Esophagus (tissue), 2 donors: ENCODE measurements around the gene CHIT1. TPM values are rescaled to one million over a fixed set of nuclear protein-coding genes. Genes with fewer than 3 reads are reported as not detected.

ENCODE experiments used
- H3K27ac ChIP-seq, 2 donors: one replicate each; pipeline ENCODE4 v1.5.1; 2013; ENCODE audit warnings: low read depth in 2 of 2, mild to moderate bottlenecking in 2 of 2, inconsistent platforms in 1 of 2, low read length in 1 of 2, moderate library complexity in 1 of 2
- H3K27me3 ChIP-seq, 2 donors: one replicate each; pipeline ENCODE4 v1.6.1; 2013; ENCODE audit warnings: low read length in 2 of 2, control low read depth in 1 of 2, mild to moderate bottlenecking in 1 of 2; ENCODE audit not compliant: insufficient read depth in 2 of 2, control insufficient read depth in 1 of 2
- H3K36me3 ChIP-seq, 2 donors: one replicate each; pipeline ENCODE4 v1.6.1; 2013; ENCODE audit warnings: low read length in 1 of 2; ENCODE audit not compliant: control insufficient read depth in 2 of 2, insufficient read depth in 2 of 2
- H3K4me1 ChIP-seq, 2 donors: one replicate each; pipeline ENCODE4 v1.6.1; 2013; ENCODE audit warnings: low read length in 1 of 2; ENCODE audit not compliant: control insufficient read depth in 2 of 2, insufficient read depth in 2 of 2
- H3K4me3 ChIP-seq, 2 donors: one replicate each; pipeline ENCODE4 v1.5.1; 2013; ENCODE audit warnings: low read length in 2 of 2, mild to moderate bottlenecking in 2 of 2, low read depth in 1 of 2, moderate library complexity in 1 of 2
- H3K9me3 ChIP-seq, 2 donors: one replicate each; pipeline ENCODE4 v1.6.1; 2013; ENCODE audit warnings: mild to moderate bottlenecking in 2 of 2, low read depth in 1 of 2, low read length in 1 of 2, moderate library complexity in 1 of 2; ENCODE audit not compliant: control insufficient read depth in 2 of 2, insufficient read depth in 1 of 2
- WGBS, 2 donors: extraction: QIAGEN DNeasy Blood & Tissue Kit; methylation state at CpG; one replicate each; pipeline ENCODE4 v1.1.7; 2013; 5-methylcytosine and 5-hydroxymethylcytosine counted together
- polyA plus RNA-seq, 2 donors: library from polyadenylated mRNA; stranded (reverse); fragments of 200-250 nt; gene quantifications; one replicate each; pipeline ENCODE4 v1.2.3, GENCODE V29; 2013
- donor health status: healthy with polysubstance abuse.
- donor health status: Bipolar disorder and iron deficiency.

The CHIT1 gene
- polyA plus RNA-seq, 2 donors: 0.01 TPM; not detected in 1

DNA sequence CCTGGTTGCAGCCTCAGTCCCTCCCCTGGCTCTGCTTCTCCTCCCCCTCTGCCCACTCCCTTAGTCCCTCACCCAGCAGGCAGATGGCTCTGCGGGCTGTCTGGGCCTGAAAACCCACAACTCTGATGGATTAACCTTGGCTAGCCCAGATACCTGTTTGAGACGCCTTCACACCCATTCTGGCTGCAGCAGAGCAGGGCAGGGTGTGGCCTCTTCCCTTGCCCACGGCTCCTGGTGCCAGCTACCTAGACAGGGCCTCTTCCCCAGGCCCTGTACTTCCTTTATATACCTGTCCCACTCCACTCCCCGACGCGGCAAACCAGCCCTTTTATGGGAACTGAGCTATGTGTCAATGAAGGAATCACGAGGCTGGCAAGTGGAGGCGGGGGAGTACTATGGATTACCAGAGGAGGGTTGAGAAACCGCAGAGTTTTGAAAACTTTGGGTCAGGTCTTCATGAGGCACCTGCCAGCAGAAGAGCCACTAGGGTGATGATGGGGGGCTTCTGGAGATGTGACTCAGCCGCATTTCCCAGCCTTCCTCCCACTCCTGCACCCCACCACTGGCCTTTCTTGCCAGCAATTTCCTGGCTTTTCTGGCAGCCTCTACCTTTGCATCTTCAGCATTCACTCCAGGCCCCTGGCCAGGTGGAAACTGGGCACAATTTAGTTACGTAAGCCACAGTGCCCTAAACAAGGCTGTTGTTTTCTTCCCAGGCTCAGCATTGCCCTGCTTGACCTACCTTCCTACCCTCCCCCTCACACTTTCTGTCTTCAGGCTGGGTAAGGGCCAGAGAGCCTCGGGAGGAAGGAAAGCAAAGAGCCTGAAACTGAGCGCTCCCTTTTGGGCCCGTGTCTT lies 42.8 kb downstream of the CHIT1 start, which contains the start of gene CHI3L1:
CHI3L1 (minus strand) TSS at position 259 of the 858 bp plus-strand sequence; CDS start at position 178, 81 bp downstream.
- no peak within 1 kb of the TSS for H3K4me3 ChIP-seq

DNA sequence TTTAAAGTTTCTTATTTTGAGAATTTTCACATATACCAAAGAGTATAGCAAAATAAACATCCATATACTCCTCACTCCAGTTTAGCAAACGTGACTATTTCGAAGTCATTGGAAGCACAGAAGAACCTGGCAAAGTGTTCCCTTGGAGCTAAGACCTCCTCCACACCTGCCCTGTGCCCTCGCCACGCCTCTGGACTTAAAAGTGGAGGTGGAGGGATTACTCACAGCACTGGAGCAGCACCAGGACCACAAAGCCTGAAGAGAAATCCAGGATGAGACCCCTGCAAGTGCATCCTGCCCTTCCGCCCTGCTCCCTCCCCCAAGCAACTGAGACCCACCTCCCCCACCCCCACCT lies 43.4 kb downstream of the CHIT1 start:
- Histone ChIP-seq H3K27ac (peak overlapping the region; percentile 52 to 90), H3K9me3 (no peaks in the 10 kb centered on the region), H3K4me3 (no peak overlapping the region), H3K36me3 (no peaks in the 10 kb centered on the region), H3K4me1 (peaks cover 3 to 13% of the 10 kb centered on the region in 2 donors), H3K27me3 (no peaks in the 10 kb centered on the region)
- 55 to 63% methylated on average over 5 of the region's 5 CpGs for WGBS, 2 donors

More for the DNA sequence above, 42.8 kb downstream of the CHIT1 start, which contains the start of gene CHI3L1:
- Histone ChIP-seq H3K4me1 (peaks cover 3 to 13% of the 10 kb centered on the region in 2 donors), H3K27ac (peak within 1 kb of the TSS; percentile 52 to 90), H3K9me3 (no peaks in the 10 kb centered on the region), H3K36me3 (no peaks in the 10 kb centered on the region), H3K27me3 (no peaks in the 10 kb centered on the region)
- 31 to 34% methylated on average over 14 of the region's 14 CpGs for WGBS, 2 donors

DNA sequence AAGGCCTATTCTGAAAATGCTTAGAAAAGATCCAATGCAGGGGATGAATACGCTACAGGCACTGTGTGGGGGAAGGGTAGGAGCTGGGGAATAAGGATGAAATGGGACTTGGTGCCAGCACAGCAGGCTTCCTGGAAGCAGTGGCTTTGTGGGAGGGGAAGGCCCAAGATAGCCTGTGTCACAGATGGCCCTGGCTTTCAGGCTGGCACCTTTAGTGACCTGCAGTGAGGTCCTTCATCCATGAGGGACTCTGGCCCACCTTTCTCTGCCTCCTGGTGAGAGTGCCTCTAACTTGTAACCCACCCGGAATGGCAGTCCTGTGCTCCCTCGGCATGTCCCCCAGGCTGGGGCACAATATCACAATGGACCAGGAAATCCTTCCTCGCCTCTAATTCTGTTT lies 43.9 kb downstream of the CHIT1 start:
- H3K4me1 ChIP-seq: peaks cover 3 to 13% of the 10 kb centered on the region in 2 donors
- no peaks in the 10 kb centered on the region for H3K9me3 ChIP-seq
- no peak overlapping the region for H3K4me3 ChIP-seq
- no peaks in the 10 kb centered on the region for H3K27me3 ChIP-seq
- WGBS, 2 donors: 80 to 84% methylated on average over 4 of the region's 4 CpGs
- H3K27ac ChIP-seq: peak overlapping the region; percentile 23 to 90
- H3K36me3 ChIP-seq: no peaks in the 10 kb centered on the region

DNA sequence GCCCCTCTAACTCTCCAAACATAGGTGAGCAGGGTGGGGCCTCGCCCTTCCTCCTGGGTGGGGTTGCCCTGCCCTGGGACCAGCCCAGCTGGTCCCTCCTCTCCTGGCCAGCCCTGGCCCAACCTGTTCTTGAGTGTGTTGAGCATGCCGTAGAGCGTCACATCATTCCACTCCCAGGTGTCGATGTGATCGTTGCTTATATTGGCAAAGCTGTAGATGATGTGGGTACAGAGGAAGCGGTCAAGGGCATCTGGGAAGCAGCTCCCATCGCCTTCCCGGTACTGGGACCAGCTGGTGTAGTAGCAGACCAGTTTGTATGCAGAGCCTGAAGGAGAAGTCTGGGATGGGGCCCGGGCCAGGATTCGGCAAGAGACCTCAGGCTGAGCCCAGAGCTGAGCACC lies 44.4 kb downstream of the CHIT1 start:
- 79 to 83% methylated on average over 10 of the region's 10 CpGs for WGBS, 2 donors
- no peaks in the 10 kb centered on the region for H3K27me3 ChIP-seq
- no peaks in the 10 kb centered on the region for H3K9me3 ChIP-seq
- no peak overlapping the region for H3K4me3 ChIP-seq
- H3K4me1 ChIP-seq: peaks cover 3 to 13% of the 10 kb centered on the region in 2 donors
- peak overlapping the region; percentile 23 to 90 for H3K27ac ChIP-seq
- no peaks in the 10 kb centered on the region for H3K36me3 ChIP-seq

DNA sequence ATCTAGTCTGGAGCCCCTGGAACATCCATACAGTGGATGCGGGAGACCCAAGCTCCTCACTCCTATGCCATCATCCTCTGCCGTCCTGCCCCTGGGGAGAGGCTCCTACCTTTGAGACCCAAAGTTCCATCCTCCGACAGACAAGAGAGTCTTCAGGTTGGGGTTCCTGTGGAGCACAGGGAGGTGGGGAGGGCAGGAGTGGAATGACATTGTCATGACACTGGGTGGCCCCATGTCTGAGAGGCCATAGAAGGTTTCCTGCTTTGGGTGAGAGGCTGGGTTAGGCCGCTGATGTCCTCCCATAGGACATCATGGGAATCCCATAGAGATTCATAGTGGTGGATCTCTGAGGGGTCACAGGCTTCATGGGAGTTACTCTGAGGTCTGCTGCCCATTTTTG lies 45.0 kb downstream of the CHIT1 start:
- H3K9me3 ChIP-seq: no peaks in the 10 kb centered on the region
- peaks cover 3 to 13% of the 10 kb centered on the region in 2 donors for H3K4me1 ChIP-seq
- no peak overlapping the region for H3K27ac ChIP-seq
- H3K36me3 ChIP-seq: no peaks in the 10 kb centered on the region
- no peaks in the 10 kb centered on the region for H3K27me3 ChIP-seq
- no peak overlapping the region for H3K4me3 ChIP-seq
- WGBS, 2 donors: 71 to 97% methylated on average over 4 of the region's 4 CpGs

DNA sequence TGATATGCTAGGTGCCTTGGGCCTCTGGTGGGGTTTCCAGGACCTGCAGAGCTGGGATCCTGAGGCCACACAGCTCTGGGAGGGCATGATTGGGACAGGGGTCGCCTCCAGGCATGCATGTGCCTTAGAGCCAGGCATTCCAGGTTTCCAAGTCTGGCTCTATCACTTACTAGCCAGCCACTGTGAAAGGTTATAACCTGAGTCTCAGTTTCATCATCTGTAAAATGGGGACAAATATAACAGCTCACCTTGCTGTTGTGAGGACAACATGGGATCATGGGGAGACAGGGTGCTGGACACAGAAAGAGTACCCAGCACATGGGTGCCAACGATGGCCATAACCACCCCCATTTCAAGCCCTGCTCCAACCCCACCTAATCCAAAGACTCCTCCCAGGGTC lies 45.6 kb downstream of the CHIT1 start:
- Histone ChIP-seq H3K4me1 (peaks cover 3 to 13% of the 10 kb centered on the region in 2 donors), H3K36me3 (no peaks in the 10 kb centered on the region), H3K27me3 (no peaks in the 10 kb centered on the region), H3K27ac (no peak overlapping the region), H3K4me3 (no peak overlapping the region), H3K9me3 (no peaks in the 10 kb centered on the region)
- WGBS, 2 donors: 84 to 87% methylated on average over 2 of the region's 2 CpGs

DNA sequence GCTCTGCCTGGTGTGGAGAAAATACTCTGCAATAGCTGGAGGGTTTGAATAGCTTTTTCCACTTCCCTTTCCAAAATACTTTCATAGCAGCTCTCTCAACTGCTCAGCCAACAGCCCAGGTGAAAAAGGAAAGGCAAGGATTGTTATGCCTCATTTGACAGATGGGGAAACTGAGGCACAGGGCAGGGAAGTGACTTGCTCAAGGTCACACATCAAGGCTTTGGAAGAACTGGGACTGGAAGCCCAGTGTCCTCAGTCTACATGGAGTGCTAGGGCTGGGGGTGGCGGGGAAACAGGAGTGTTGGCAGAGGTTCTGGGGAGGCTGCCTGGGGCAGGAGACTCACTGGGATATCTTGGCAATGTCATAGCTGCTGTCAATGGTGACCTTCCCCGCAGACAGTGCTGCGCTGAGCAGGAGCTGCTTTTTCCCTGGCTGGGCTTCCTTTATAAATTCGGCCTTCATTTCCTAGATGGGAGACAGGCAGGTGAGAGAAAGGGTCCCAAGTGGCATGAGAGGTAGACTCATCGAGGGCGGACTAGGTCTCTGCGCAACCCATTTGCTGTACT lies 47.0 kb downstream of the CHIT1 start:
- Histone ChIP-seq H3K9me3 (no peaks in the 10 kb centered on the region), H3K27ac (no peak overlapping the region), H3K4me1 (peaks cover 3 to 13% of the 10 kb centered on the region in 2 donors), H3K4me3 (no peak overlapping the region), H3K27me3 (no peaks in the 10 kb centered on the region), H3K36me3 (no peaks in the 10 kb centered on the region)
- 83 to 92% methylated on average over 7 of the region's 7 CpGs for WGBS, 2 donors

DNA sequence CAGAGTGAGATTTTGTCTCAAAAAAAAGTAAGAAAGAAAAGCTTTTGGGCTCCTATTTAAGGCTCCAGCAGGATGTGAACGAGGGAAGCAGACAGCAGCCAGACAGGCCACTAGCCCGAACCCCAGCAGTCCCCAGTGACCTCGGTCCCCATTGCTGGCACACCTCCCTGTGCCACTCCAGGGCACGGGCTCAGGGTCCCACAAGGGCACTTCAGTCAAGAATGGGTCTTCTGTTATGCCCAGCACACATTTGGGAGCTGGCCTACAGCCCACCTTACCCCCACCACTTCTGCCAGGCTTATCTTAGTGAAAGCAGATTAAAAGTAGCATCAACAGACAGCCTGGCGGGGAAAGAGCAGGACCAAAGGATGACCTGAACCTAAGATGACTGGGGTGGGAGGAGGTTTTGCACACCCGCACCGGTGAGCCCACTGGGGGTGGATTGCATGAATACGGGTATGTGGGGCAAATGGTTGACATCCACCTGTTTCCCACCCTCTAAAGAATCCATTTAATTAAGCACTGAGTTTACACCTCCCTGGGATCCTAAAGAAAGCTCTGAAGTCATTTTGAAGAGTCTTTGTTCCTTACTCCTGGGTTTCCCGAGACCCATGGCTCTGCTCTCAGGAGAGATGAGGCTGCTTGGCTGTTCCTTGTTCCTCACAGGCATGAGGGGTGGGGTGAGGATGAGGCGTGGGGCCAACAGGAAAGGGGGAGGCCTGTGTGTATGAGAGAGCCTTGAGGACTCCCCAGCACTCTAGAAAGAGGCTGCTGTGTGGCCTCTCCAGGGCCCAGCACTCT lies 47.7 kb downstream of the CHIT1 start:
- Histone ChIP-seq H3K36me3 (no peaks in the 10 kb centered on the region), H3K4me3 (no peak overlapping the region), H3K4me1 (peaks cover 3 to 10% of the 10 kb centered on the region in 2 donors), H3K9me3 (no peaks in the 10 kb centered on the region), H3K27me3 (no peaks in the 10 kb centered on the region), H3K27ac (no peak overlapping the region)
- WGBS, 2 donors: 68 to 83% methylated on average over 10 of the region's 10 CpGs

DNA sequence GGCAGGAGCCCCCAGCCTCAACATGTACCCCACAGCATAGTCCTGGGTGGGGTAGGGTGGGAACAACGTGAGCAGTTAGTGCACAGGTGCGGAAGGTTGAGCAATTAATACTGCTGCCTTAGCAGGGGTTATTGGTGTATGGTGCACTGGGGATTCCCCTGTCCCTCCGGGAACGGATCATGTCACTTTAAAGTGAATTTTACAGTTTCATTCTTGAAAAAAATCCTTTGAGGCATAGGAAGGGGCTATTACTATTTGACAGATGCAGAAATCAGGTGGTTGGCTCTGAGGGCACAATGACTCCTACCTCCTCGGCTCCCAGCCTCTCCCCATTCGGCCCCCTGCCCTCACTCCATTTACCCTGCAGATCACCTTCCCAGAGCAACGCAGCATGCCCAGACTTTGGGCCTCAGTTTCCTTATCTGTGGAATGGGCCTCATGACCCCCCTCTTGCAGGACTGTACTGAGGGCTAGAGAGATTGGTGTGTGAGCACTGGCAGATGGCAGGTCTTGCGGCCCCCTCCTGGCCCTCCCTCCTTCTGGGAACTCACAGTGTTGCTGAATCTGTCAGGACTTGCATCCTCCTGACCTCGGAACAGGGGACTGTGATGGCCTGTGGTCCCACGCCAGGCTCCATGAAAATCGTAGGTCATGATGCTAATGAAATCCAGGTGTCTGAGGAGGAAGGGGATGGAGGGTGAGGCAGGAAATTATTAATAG lies 48.7 kb downstream of the CHIT1 start:
- no peak overlapping the region for H3K27ac ChIP-seq
- H3K27me3 ChIP-seq: no peaks in the 10 kb centered on the region
- no peaks in the 10 kb centered on the region for H3K36me3 ChIP-seq
- peaks cover 3 to 4% of the 10 kb centered on the region in 2 donors for H3K4me1 ChIP-seq
- H3K9me3 ChIP-seq: no peaks in the 10 kb centered on the region
- 69 to 85% methylated on average over 11 of the region's 11 CpGs for WGBS, 2 donors
- no peak overlapping the region for H3K4me3 ChIP-seq
